Measurements from ENCODE around the gene MLH3.

The MLH3 gene

DNA sequence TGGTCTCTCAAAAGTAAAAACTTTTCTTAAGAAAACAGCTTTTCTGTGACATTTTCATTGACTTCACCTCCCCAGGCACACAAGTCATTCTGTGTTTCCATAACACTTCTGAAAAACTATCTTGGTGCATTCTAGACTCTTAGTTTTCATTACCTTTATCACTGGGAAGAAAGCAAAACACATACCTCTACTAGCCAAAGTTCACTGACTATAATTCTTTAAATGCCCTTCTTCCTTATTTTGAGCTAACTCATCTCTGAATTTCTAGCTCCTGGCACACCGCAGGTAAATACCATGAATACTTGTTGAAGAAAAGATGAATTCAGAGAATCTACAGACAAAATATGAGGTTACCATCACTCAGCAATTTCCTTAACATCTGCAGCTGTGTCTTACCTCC, 21.1 kb downstream of the MLH3 start:
- H2AFZ ChIP-seq, result no peak overlapping the region
- H3K27me3 ChIP-seq (ENCODE audit: control insufficient read depth, insufficient read depth, low read length), result no peaks in the 10 kb centered on the region
- peaks cover 3% of the 10 kb centered on the region for H3K4me1 ChIP-seq
- no peak overlapping the region for H3K9ac ChIP-seq
- no peaks in the 10 kb centered on the region for H3K36me3 ChIP-seq (ENCODE audit: control insufficient read depth, insufficient read depth, low read length)
- no peak for TF ChIP-seq CTCF (IDR thresholded peaks at IDR 0.05)
- H3K4me3 ChIP-seq (ENCODE audit: low read depth, low read length), result no peak overlapping the region
- no peak overlapping the region for H3K4me2 ChIP-seq (ENCODE audit: low read length)
- peaks cover 2% of the 10 kb centered on the region for H3K79me2 ChIP-seq
- H3K27ac ChIP-seq, result no peak overlapping the region
- no peaks in the 10 kb centered on the region for H3K9me3 ChIP-seq (ENCODE audit: control insufficient read depth, low read length)

- Histone ChIP-seq H3K4me2 (ENCODE audit: low read length) (no peak overlapping the region), H3K36me3 (ENCODE audit: control insufficient read depth, insufficient read depth, low read length) (no peaks in the 10 kb centered on the region), H3K27me3 (ENCODE audit: control insufficient read depth, insufficient read depth, low read length) (no peaks in the 10 kb centered on the region), H3K9me3 (ENCODE audit: control insufficient read depth, low read length) (no peaks in the 10 kb centered on the region), H3K27ac (no peak overlapping the region), H3K4me3 (ENCODE audit: low read depth, low read length) (no peak overlapping the region), H3K79me2 (peaks cover 2% of the 10 kb centered on the region), H3K9ac (no peak overlapping the region), H3K4me1 (no peaks in the 10 kb centered on the region), H2AFZ (no peak overlapping the region)
- TF ChIP-seq CTCF (IDR thresholded peaks at IDR 0.05), result no peak
These were observed 25.4 kb downstream of the MLH3 start for GRCh38 chr14:75025876-75026275.

- H3K79me2 ChIP-seq, result peaks cover 2% of the 10 kb centered on the region
- H3K4me1 ChIP-seq, result no peaks in the 10 kb centered on the region
- no peak overlapping the region for H3K27ac ChIP-seq
- no peak overlapping the region for H3K9ac ChIP-seq
- no peak overlapping the region for H3K4me3 ChIP-seq (ENCODE audit: low read depth, low read length)
- no peaks in the 10 kb centered on the region for H3K9me3 ChIP-seq (ENCODE audit: control insufficient read depth, low read length)
- H2AFZ ChIP-seq, result no peak overlapping the region
- no peak for TF ChIP-seq CTCF (IDR thresholded peaks at IDR 0.05)
- H3K36me3 ChIP-seq (ENCODE audit: control insufficient read depth, insufficient read depth, low read length), result no peaks in the 10 kb centered on the region
- H3K4me2 ChIP-seq (ENCODE audit: low read length), result no peak overlapping the region
- H3K27me3 ChIP-seq (ENCODE audit: control insufficient read depth, insufficient read depth, low read length), result no peaks in the 10 kb centered on the region
These were observed 26.2 kb downstream of the MLH3 start for GRCh38 chr14:75025082-75025481.

DNA sequence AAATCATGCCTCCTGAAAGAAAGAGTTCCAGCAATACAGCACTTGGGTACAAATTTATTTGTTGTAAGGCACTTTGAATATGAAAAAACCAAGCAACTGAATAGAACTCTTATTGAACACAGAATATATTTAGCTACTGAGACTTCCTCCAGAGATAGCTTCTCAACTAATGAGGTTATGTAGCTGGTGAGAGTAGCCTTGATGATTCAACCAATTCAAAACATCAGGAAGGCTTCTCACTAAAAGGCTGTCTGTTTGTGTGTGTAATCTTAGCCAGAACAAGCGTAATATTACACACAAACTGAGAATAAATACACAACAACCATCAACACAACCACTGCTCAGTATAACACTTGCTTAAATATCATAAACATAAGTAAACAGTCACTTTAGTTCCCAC, 28.2 kb downstream of the MLH3 start:
- no peak overlapping the region for H3K9ac ChIP-seq
- no peak overlapping the region for H3K4me2 ChIP-seq (ENCODE audit: low read length)
- no peaks in the 10 kb centered on the region for H3K36me3 ChIP-seq (ENCODE audit: control insufficient read depth, insufficient read depth, low read length)
- no peak overlapping the region for H2AFZ ChIP-seq
- TF ChIP-seq CTCF (IDR thresholded peaks at IDR 0.05), result no peak
- no peaks in the 10 kb centered on the region for H3K4me1 ChIP-seq
- no peaks in the 10 kb centered on the region for H3K9me3 ChIP-seq (ENCODE audit: control insufficient read depth, low read length)
- H3K27me3 ChIP-seq (ENCODE audit: control insufficient read depth, insufficient read depth, low read length), result no peaks in the 10 kb centered on the region
- H3K4me3 ChIP-seq (ENCODE audit: low read depth, low read length), result no peak overlapping the region
- H3K27ac ChIP-seq, result no peak overlapping the region
- H3K79me2 ChIP-seq, result peaks cover 2% of the 10 kb centered on the region

- Histone ChIP-seq H3K79me2 (peaks cover 2% of the 10 kb centered on the region), H3K27ac (no peak overlapping the region), H3K4me1 (no peaks in the 10 kb centered on the region), H2AFZ (no peak overlapping the region), H3K9me3 (ENCODE audit: control insufficient read depth, low read length) (no peaks in the 10 kb centered on the region), H3K4me2 (ENCODE audit: low read length) (no peak overlapping the region), H3K9ac (no peak overlapping the region), H3K4me3 (ENCODE audit: low read depth, low read length) (no peak overlapping the region), H3K27me3 (ENCODE audit: control insufficient read depth, insufficient read depth, low read length) (no peaks in the 10 kb centered on the region), H3K36me3 (ENCODE audit: control insufficient read depth, insufficient read depth, low read length) (no peaks in the 10 kb centered on the region)
- TF ChIP-seq CTCF (IDR thresholded peaks at IDR 0.05), result peak; percentile 31
These were observed 28.6 kb downstream of the MLH3 start for GRCh38 chr14:75022655-75023054.
